AG09309 (cell line): ENCODE results near the gene STKLD1.

ENCODE experiments used
- DNase-seq: peaks from one replicate; pipeline ENCODE4 v3.0.0-alpha.2; 2010; ENCODE audit warnings: low read depth
- H3K4me3 ChIP-seq: 2 replicates; pipeline ENCODE4 v1.5.1; 2011; ENCODE audit warnings: mild to moderate bottlenecking, low read depth, low read length, moderate library complexity; ENCODE audit not compliant: control insufficient read depth
- TF ChIP-seq, protein P1 (sequence below): IDR thresholded peaks from 2 replicates; pipeline ENCODE4 v1.5.1; 2011; ENCODE audit warnings: mild to moderate bottlenecking, low read depth, low read length, inconsistent platforms; ENCODE audit not compliant: insufficient read depth, control insufficient read depth; ENCODE audit errors: missing control alignments

STKLD1 gene

DNA sequence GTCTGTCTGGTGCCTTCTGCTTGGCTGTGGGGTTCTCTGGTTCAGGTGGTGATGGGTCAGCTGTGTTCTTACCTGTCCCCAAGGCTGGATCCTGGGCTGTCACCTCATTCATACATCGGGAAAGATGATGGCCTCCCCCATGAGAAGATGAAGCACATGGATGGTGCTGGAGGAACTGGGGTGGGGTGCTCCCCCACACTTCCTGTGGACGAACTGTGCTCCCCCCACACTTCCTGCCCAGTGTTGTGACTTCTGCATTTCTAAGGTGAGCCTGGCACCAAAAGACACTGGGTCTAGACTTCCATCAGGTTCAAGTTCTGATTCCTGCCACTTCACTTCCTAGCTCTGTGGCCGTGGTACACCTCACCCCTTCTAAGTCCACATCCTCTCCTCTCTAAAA is 35.9 kb upstream of the STKLD1 start:
- TF ChIP-seq, protein P1, sequence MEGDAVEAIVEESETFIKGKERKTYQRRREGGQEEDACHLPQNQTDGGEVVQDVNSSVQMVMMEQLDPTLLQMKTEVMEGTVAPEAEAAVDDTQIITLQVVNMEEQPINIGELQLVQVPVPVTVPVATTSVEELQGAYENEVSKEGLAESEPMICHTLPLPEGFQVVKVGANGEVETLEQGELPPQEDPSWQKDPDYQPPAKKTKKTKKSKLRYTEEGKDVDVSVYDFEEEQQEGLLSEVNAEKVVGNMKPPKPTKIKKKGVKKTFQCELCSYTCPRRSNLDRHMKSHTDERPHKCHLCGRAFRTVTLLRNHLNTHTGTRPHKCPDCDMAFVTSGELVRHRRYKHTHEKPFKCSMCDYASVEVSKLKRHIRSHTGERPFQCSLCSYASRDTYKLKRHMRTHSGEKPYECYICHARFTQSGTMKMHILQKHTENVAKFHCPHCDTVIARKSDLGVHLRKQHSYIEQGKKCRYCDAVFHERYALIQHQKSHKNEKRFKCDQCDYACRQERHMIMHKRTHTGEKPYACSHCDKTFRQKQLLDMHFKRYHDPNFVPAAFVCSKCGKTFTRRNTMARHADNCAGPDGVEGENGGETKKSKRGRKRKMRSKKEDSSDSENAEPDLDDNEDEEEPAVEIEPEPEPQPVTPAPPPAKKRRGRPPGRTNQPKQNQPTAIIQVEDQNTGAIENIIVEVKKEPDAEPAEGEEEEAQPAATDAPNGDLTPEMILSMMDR = no peak
- DNase-seq = no peak

DNA sequence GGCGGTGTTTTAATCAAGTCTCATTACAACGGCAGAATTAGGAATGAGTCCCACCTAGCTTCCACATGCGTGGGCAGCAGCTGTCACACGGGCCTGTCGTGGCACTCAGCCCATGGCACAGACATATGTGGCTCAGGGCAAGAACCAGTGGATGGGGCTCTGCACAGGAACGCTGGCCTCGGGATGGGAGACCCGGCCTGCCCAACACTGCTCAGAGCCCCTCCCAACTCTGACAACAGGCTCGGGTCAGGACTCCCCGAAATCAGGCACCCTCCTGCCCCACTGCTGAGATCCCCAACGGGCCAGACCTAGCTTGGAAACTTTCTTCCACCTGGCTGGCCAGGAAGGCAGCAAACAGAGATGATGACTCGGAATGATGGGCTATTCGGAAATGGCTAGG is 35.2 kb upstream of the STKLD1 start:
- DNase-seq = no peak
- H3K4me3 ChIP-seq = no peak overlapping the region
- TF ChIP-seq, protein P1 = no peak

More for the DNA sequence above, 35.9 kb upstream of the STKLD1 start:
- H3K4me3 ChIP-seq = no peak overlapping the region

DNA sequence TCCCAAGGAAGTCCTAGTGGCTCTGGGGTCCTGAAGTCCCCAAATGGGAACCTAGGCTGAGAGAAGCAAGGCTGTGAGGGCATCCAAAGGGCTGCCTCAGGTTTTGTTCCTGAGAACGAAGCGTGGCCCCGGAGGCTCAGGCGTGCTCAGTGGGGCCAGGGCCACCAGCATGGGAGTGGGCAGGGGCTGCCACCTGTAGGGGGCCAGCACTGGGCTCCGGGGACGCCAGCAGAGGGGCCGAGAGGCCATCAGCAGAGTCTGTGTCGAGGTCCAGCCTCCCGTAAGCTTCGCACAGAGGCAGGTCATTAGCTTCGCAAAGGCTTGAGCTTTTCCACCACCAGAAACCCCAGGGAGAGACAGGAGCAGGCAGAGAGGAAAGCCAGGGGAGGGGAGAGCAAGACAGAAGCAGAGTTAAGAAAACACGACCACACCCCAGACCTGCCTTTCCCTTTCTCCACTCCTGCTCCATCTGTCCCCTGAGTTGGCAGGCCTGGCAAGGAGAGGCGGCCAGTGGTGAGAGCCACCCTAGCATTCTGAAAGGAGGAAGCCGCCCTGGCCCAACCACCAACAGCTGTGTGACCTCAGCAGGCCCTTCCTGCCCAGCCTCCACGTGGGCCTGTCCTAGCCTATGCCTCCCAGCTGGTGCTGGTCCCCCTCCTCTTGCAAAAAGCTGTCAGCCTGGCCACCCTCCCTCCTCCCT is 34.6 kb upstream of the STKLD1 start:
- no peak overlapping the region for H3K4me3 ChIP-seq
- no peak for DNase-seq
- TF ChIP-seq, protein P1 = no peak

DNA sequence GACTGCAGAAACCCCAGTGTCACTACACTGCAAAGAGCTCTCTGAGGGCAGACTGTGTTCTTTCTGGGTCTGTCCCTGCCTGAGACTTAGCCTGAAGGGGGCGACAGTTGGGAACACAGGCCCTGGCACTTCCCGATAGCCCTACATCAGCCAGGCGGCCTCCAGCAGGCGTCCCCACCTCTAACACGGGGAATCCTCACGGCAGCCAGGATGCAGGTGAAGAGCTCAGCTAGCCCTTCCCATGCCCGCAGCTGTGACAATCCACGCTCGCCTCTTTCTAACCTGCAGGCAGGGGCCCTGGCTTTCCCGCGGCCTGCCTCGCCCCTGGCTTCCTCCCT is 34.1 kb upstream of the STKLD1 start:
- no peak overlapping the region for H3K4me3 ChIP-seq
- TF ChIP-seq, protein P1 = no peak
- DNase-seq = no peak

DNA sequence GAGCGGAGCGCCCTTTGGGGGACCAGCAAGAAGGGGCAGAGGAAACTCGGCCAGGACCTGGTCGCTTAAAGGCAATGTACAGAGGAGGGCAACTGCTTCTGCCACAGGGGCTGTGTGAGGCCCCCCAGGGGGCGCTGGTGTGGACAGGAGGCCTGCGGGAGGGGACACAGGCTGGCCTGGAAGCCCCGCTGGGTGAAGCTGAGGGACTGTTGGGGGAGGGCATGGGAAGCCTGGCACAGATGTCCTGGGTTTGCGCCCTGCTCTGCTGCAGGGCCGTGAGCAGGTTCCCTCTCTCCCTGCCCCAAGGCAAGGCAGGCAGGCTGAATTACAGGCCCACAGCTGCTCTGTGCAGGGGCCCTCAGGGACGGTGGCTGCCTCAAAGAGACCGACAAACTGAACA is 33.6 kb upstream of the STKLD1 start:
- TF ChIP-seq, protein P1 = peak; percentile 17
- no peak overlapping the region for H3K4me3 ChIP-seq
- no peak for DNase-seq

DNA sequence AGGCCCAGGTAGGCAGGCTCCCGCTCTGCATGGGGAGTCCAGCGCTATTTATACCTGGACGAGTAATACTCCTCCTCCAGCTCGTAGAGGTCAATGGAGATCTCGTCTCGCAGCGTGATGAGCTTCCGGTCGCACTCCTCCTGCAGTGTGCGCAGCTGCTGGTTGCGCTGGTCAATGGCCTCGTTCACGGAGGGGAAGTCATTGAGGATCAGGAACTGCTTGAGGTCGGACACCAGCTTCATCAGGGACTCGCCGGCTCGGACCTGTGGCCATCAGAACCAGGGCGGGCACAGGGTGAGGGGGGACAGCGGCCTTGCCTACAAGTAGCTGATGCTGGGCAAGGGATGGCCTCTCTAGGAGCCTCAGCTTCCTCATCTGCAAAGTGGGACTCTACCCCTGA is 32.1 kb upstream of the STKLD1 start:
- no peak overlapping the region for H3K4me3 ChIP-seq
- TF ChIP-seq, protein P1 = no peak

More for the DNA sequence above, 32.1 kb upstream of the STKLD1 start:
- no peak for DNase-seq
